HS-27A (cell line): Measurements from ENCODE around the gene PPIL6.
"Not testable (repeated sequence)": the region's sequence is repeated elsewhere in the genome, so short reads cannot be mapped to it uniquely, and the experiment has no call there.

Experiments used
- DNase-seq: peaks from one replicate; pipeline ENCODE4 v3.0.0-alpha.2; 2012; ENCODE audit warnings: low read depth, missing footprints

The PPIL6 gene

GRCh38 chr6:109393886-109394281 lies 46.5 kb downstream of the PPIL6 start:
- no peak for DNase-seq

- no peak for DNase-seq
Observed at GRCh38 chr6:109393157-109393885, 47.1 kb downstream of the PPIL6 start.

- no peak for DNase-seq
Observed at GRCh38 chr6:109389650-109390274, 50.7 kb downstream of the PPIL6 start.

GRCh38 chr6:109388265-109388664 lies 52.2 kb downstream of the PPIL6 start:
- DNase-seq = no peak

GRCh38 chr6:109383438-109383940 lies 56.9 kb downstream of the PPIL6 start:
- no peak for DNase-seq

GRCh38 chr6:109382576-109383437 lies 57.6 kb downstream of the PPIL6 start:
- peak; percentile 91 for DNase-seq

- peak; percentile 36 for DNase-seq
Observed at GRCh38 chr6:109381747-109382575, 58.5 kb downstream of the PPIL6 start, which contains the start of gene CD164. Gene CD164, minus strand, starts transcription at chr6:109382467. Its CDS starts 89 bp downstream, at chr6:109382378.

GRCh38 chr6:109381061-109381746 lies 59.2 kb downstream of the PPIL6 start:
- no peak for DNase-seq

GRCh38 chr6:109379711-109380110 lies 60.7 kb downstream of the PPIL6 start:
- no peak for DNase-seq

- DNase-seq = no peak
Observed at GRCh38 chr6:109377717-109378116, 62.7 kb downstream of the PPIL6 start.

GRCh38 chr6:109374326-109374892 lies 66.0 kb downstream of the PPIL6 start:
- no peak for DNase-seq

- no peak for DNase-seq
Observed at GRCh38 chr6:109373762-109374161, 66.7 kb downstream of the PPIL6 start.

GRCh38 chr6:109373331-109373730 lies 67.1 kb downstream of the PPIL6 start:
- no peak for DNase-seq

- DNase-seq = no peak
Observed at GRCh38 chr6:109372130-109372529, 68.3 kb downstream of the PPIL6 start.

GRCh38 chr6:109370792-109371191 lies 69.6 kb downstream of the PPIL6 start:
- DNase-seq = no peak

- no peak for DNase-seq
Observed at GRCh38 chr6:109370336-109370735, 70.1 kb downstream of the PPIL6 start.

- DNase-seq = no peak
Observed at GRCh38 chr6:109369728-109370127, 70.7 kb downstream of the PPIL6 start.

GRCh38 chr6:109364382-109365078 lies 75.9 kb downstream of the PPIL6 start:
- DNase-seq = not testable (repeated sequence)

- no peak for DNase-seq
Observed at GRCh38 chr6:109363753-109364152, 76.7 kb downstream of the PPIL6 start.
